ENCODE data around the gene PHB1.

DNA sequence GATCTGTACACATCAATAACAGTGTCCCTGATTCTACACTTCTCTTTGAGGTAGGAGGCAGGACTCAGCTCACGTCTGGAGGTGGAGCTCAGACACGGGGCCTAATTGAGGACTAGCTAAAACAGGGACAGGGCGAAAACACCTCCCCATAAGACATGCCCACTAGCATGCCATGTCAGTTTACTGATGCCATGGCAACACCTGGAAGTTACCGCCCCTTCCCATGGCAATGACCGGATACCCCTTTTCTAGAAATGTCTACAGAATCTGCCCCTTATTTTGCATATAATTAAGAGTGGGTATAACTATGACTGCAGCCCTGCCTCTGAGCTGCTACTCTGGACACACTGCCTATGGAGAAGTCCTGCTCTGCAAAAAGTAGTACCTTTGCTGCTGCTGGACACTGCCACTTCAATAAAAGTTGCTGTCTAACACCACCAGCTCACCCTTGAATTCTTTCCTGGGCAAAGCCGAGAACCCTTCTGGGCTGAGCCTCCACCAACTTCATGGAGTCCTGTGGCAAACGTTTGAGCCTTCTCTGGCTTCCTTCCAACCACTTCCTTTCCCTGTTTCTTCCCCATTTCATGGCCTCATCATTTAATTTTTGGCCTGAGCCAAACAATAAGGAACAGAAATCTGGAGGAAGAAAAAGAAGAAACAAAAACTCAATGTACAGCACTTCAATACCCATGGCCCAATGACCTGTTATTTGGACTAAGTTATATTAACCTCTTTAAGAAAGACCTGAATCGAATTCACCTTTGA, 21.0 kb downstream of the PHB1 start:
- TF ChIP-seq, protein P1, sequence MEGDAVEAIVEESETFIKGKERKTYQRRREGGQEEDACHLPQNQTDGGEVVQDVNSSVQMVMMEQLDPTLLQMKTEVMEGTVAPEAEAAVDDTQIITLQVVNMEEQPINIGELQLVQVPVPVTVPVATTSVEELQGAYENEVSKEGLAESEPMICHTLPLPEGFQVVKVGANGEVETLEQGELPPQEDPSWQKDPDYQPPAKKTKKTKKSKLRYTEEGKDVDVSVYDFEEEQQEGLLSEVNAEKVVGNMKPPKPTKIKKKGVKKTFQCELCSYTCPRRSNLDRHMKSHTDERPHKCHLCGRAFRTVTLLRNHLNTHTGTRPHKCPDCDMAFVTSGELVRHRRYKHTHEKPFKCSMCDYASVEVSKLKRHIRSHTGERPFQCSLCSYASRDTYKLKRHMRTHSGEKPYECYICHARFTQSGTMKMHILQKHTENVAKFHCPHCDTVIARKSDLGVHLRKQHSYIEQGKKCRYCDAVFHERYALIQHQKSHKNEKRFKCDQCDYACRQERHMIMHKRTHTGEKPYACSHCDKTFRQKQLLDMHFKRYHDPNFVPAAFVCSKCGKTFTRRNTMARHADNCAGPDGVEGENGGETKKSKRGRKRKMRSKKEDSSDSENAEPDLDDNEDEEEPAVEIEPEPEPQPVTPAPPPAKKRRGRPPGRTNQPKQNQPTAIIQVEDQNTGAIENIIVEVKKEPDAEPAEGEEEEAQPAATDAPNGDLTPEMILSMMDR (IDR thresholded peaks at IDR 0.05) = no peak
- no peak for TF ChIP-seq POLR2A (IDR thresholded peaks at IDR 0.05)
